KMS-11 (cell line): ENCODE results near the gene CLRN3.

Experiments used
- H2AFZ ChIP-seq: fragments of 200-600 bp; sonication (generic); 2 replicates; pipeline ENCODE4 v1.6.1; 2016; ENCODE audit warnings: antibody characterized with exemption, mixed run types, low read depth
- H3K27ac ChIP-seq: fragments of 200-600 bp; sonication (generic); 2 replicates; pipeline ENCODE4 v1.6.1; 2016; ENCODE audit warnings: mild to moderate bottlenecking, mixed run types
- H3K27me3 ChIP-seq: fragments of 200-600 bp; sonication (generic); 2 replicates; pipeline ENCODE4 v1.6.1; 2017; ENCODE audit warnings: mild to moderate bottlenecking, low read depth, mixed run types, moderate library complexity; ENCODE audit not compliant: insufficient read depth
- H3K36me3 ChIP-seq: fragments of 200-600 bp; sonication (generic); 2 replicates; pipeline ENCODE4 v1.6.1; 2017; ENCODE audit warnings: mild to moderate bottlenecking, mixed run types; ENCODE audit not compliant: insufficient read depth
- H3K4me1 ChIP-seq: fragments of 200-600 bp; sonication (generic); 2 replicates; pipeline ENCODE4 v1.6.1; 2016; ENCODE audit warnings: mild to moderate bottlenecking, low read depth, mixed run types; ENCODE audit not compliant: poor library complexity, severe bottlenecking
- H3K4me2 ChIP-seq: fragments of 200-600 bp; sonication (generic); 2 replicates; pipeline ENCODE4 v1.7.0; 2016; ENCODE audit warnings: mild to moderate bottlenecking, mixed run types
- H3K4me3 ChIP-seq: fragments of 200-600 bp; sonication (generic); IDR thresholded peaks from 2 replicates; pipeline ENCODE4 v1.6.1; 2017; ENCODE audit warnings: low read depth, low read length, mixed read lengths; ENCODE audit not compliant: insufficient read depth
- H3K79me2 ChIP-seq: fragments of 200-600 bp; sonication (generic); 2 replicates; pipeline ENCODE4 v1.6.1; 2016; ENCODE audit warnings: low read depth, mixed run types; ENCODE audit not compliant: insufficient read depth
- H3K9ac ChIP-seq: fragments of 200-600 bp; sonication (generic); 2 replicates; pipeline ENCODE4 v1.6.1; 2016; ENCODE audit warnings: mild to moderate bottlenecking, mixed run types
- H4K20me1 ChIP-seq: fragments of 200-600 bp; sonication (generic); 2 replicates; pipeline ENCODE4 v1.6.1; 2016; ENCODE audit warnings: mild to moderate bottlenecking, mixed run types; ENCODE audit not compliant: insufficient read depth
- CTCF ChIP-seq: fragments of 200-600 bp; sonication (generic); conservative IDR thresholded peaks from 2 replicates; pipeline ENCODE4 v1.6.1; 2017; ENCODE audit warnings: low read depth, mild to moderate bottlenecking, antibody characterized with exemption, low read length, moderate library complexity, mixed read lengths

Gene CLRN3

GRCh38 chr10:127899766-127900387, 7.1 kb upstream of the CLRN3 start:
- no peak overlapping the region for H2AFZ ChIP-seq
- no peaks in the 10 kb centered on the region for H3K27me3 ChIP-seq
- no peak overlapping the region for H3K4me3 ChIP-seq
- H3K4me2 ChIP-seq = no peak overlapping the region
- no peaks in the 10 kb centered on the region for H4K20me1 ChIP-seq
- H3K9ac ChIP-seq = no peak overlapping the region
- H3K4me1 ChIP-seq = no peaks in the 10 kb centered on the region
- no peak overlapping the region for H3K27ac ChIP-seq
- H3K36me3 ChIP-seq = no peaks in the 10 kb centered on the region
- H3K79me2 ChIP-seq = no peaks in the 10 kb centered on the region
- TF ChIP-seq CTCF = no peak

- Histone ChIP-seq H3K4me2 (no peak overlapping the region), H3K79me2 (no peaks in the 10 kb centered on the region), H3K4me3 (no peak overlapping the region), H3K9ac (no peak overlapping the region), H3K4me1 (no peaks in the 10 kb centered on the region), H2AFZ (no peak overlapping the region), H3K36me3 (no peaks in the 10 kb centered on the region), H3K27ac (no peak overlapping the region), H3K27me3 (no peaks in the 10 kb centered on the region), H4K20me1 (no peaks in the 10 kb centered on the region)
- TF ChIP-seq CTCF = no peak
Measured at GRCh38 chr10:127897177-127897576, 4.4 kb upstream of the CLRN3 start.

GRCh38 chr10:127896590-127896989, 3.8 kb upstream of the CLRN3 start:
- no peaks in the 10 kb centered on the region for H3K36me3 ChIP-seq
- H2AFZ ChIP-seq = no peak overlapping the region
- no peak overlapping the region for H3K27ac ChIP-seq
- no peaks in the 10 kb centered on the region for H3K79me2 ChIP-seq
- H3K4me1 ChIP-seq = no peaks in the 10 kb centered on the region
- no peaks in the 10 kb centered on the region for H4K20me1 ChIP-seq
- H3K4me3 ChIP-seq = no peak overlapping the region
- H3K9ac ChIP-seq = no peak overlapping the region
- no peak overlapping the region for H3K4me2 ChIP-seq
- no peaks in the 10 kb centered on the region for H3K27me3 ChIP-seq
- TF ChIP-seq CTCF = no peak

- no peak overlapping the region for H3K9ac ChIP-seq
- no peaks in the 10 kb centered on the region for H3K36me3 ChIP-seq
- H3K4me2 ChIP-seq = no peak overlapping the region
- no peaks in the 10 kb centered on the region for H3K4me1 ChIP-seq
- no peak overlapping the region for H3K4me3 ChIP-seq
- no peaks in the 10 kb centered on the region for H3K79me2 ChIP-seq
- H2AFZ ChIP-seq = no peak overlapping the region
- TF ChIP-seq CTCF = no peak
- H3K27me3 ChIP-seq = no peaks in the 10 kb centered on the region
- no peaks in the 10 kb centered on the region for H4K20me1 ChIP-seq
- no peak overlapping the region for H3K27ac ChIP-seq
Measured at GRCh38 chr10:127894146-127894545, 1.4 kb upstream of the CLRN3 start.
